22Rv1 (cell line): ENCODE measurements around the gene ISLR.
"Not testable (repeated sequence)": the region's sequence is repeated elsewhere in the genome, so short reads cannot be mapped to it uniquely, and the experiment has no call there.

Experiments
- H3K27ac ChIP-seq: fragments of 450-650 bp; 2 replicates; pipeline ENCODE4 v1.5.1; 2017
- CTCF ChIP-seq: fragments of 450-650 bp; IDR thresholded peaks from 2 replicates; pipeline ENCODE4 v1.5.1; 2017; ENCODE audit warnings: mild to moderate bottlenecking
- ZFX ChIP-seq: fragments of 450-650 bp; IDR thresholded peaks from 2 replicates; pipeline ENCODE4 v1.6.1; 2017; ENCODE audit warnings: antibody characterized with exemption, borderline replicate concordance

Gene ISLR

GRCh38 chr15:74158855-74159650, 14.5 kb upstream of the ISLR start:
- no peak overlapping the region for H3K27ac ChIP-seq
- TF ChIP-seq CTCF (no peak), ZFX (no peak)

DNA sequence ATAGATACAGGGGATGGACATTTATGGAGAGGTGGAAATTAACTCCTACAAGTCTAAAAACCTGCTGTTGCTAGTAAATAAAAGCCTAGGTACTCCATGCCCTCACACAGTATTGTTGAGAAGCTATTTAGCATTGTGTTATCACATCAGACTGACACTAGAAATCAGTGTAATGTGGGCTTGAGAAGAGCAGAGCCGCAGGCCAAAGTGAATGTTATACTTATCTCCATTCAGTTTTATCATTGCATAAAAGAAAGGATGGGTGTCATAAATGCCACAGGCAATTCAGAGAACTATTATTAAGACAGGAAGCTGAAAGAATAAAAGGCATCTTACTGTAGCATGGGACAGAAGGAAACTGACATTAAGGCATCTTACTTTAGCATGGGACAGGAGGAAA, 13.7 kb upstream of the ISLR start:
- no peak overlapping the region for H3K27ac ChIP-seq
- no peak for TF ChIP-seq CTCF
- no peak for TF ChIP-seq ZFX

- not testable (repeated sequence) for H3K27ac ChIP-seq
Observed at GRCh38 chr15:74160390-74160789, 13.1 kb upstream of the ISLR start.

- H3K27ac ChIP-seq, result not testable (repeated sequence)
Observed at GRCh38 chr15:74162195-74162536, 11.3 kb upstream of the ISLR start.

DNA sequence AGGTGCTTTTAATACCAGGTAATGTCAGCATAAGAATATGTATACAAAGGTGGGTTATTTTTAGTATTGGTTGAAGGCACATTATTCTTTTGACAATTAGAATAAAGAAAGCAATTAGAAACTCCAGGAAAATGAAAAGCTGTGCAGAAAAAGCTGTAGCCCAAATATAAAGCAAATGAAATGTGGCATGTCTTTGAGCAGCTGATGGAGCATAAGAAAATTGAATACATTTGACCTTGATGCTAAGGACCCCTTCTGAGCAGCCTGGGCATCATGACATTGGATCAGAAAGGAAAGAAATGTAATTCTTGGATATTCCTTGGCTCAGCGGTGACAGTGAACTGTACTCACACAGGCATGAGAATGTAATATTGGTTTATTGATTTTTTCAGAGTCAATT, 8.0 kb upstream of the ISLR start:
- H3K27ac ChIP-seq, result no peak overlapping the region
- TF ChIP-seq CTCF (no peak), ZFX (no peak)

GRCh38 chr15:74167891-74168331, 5.6 kb upstream of the ISLR start:
- H3K27ac ChIP-seq, result no peak overlapping the region
- no peak for TF ChIP-seq ZFX
- TF ChIP-seq CTCF, result no peak

GRCh38 chr15:74168711-74169126, 4.8 kb upstream of the ISLR start:
- TF ChIP-seq ZFX (no peak), CTCF (no peak)
- no peak overlapping the region for H3K27ac ChIP-seq

DNA sequence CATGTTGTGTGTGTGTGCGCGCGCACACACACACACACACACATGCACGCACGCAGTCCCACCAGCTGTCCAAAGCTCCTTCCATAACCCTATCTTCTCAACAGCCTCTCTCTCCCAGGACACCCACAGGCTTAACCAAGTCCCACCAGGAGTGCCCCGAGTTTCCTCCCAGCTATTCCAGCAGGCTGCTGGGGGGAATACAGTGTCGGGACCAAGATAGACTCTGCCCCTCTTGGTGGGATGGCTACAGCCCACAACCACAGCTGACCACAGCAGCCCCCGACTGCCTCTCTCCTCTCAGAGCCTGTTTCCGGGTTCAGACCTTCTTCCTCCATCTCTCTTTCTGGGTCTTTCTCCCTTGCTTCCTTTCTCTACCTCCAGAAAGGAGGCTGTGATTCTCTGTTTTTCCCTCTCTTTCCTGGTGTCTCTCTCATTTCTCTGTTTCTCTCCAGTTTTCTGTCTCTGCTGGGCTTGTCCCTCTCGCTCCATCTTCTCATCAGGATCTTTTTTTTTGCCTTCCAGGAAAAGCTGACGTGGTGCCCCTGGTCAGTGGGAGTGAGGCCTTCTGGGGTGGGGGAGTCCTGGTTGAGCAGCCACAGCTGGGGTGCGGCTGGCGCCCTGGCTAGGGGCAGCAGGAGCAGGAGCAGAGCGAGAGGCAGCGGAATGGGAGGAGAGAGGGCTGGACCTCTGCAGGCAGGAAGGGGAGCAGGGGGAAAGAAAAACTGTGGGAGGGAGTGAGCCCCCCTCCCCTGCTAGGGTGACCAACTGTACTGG, 3.3 kb upstream of the ISLR start:
- TF ChIP-seq CTCF, result no peak
- TF ChIP-seq ZFX, result no peak
- H3K27ac ChIP-seq, result no peak overlapping the region
